ENCODE results near the gene MLLT3.

MLLT3 gene

DNA sequence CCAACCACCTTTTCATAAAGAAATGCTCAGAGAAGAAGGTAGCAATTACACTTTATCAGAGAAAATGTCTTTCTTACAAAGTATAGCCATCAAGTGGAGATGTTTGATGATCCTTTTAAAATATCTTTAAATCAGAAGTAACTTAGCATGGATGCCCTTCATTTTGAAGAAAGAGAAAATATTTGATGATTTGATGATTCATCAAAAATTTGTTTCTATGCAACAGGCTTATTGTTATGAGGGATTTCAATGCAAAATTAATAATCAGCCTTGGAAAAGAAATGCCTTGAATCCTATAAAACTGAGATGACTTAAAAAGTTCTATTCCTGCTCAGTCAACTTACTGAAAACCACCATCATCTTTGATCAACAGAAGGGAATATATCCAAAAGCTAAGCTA, 291.6 kb downstream of the MLLT3 start:
- Histone ChIP-seq H4K20me1 (ENCODE audit: insufficient read depth, low read length) (no peaks in the 10 kb centered on the region), H3K9me3 (replicated peaks; ENCODE audit: insufficient read depth, low read length) (no peaks in the 10 kb centered on the region), H3K79me2 (ENCODE audit: low read length) (no peaks in the 10 kb centered on the region), H3K4me1 (ENCODE audit: low read length) (no peaks in the 10 kb centered on the region), H3K36me3 (replicated peaks; ENCODE audit: insufficient read depth, low read length) (no peaks in the 10 kb centered on the region), H3F3A (ENCODE audit: insufficient read depth, low read length) (no peaks in the 10 kb centered on the region), H3K4me3 (ENCODE audit: low read length) (no peak overlapping the region), H3K9me2 (replicated peaks; ENCODE audit: insufficient read depth, low read length) (no peaks in the 10 kb centered on the region), H3K9ac (ENCODE audit: low read length) (no peak overlapping the region), H3K27me3 (replicated peaks; ENCODE audit: insufficient read depth, low read length) (no peaks in the 10 kb centered on the region), H3K27ac (ENCODE audit: low read length) (no peak overlapping the region), H3K4me2 (ENCODE audit: low read depth, low read length) (no peak overlapping the region), H2AFZ (ENCODE audit: low read length) (no peak overlapping the region)
- TF ChIP-seq EZH2 (optimal IDR thresholded peaks at IDR 0.05; ENCODE audit: low read depth, low read length), result no peak
- TF ChIP-seq, protein P1, sequence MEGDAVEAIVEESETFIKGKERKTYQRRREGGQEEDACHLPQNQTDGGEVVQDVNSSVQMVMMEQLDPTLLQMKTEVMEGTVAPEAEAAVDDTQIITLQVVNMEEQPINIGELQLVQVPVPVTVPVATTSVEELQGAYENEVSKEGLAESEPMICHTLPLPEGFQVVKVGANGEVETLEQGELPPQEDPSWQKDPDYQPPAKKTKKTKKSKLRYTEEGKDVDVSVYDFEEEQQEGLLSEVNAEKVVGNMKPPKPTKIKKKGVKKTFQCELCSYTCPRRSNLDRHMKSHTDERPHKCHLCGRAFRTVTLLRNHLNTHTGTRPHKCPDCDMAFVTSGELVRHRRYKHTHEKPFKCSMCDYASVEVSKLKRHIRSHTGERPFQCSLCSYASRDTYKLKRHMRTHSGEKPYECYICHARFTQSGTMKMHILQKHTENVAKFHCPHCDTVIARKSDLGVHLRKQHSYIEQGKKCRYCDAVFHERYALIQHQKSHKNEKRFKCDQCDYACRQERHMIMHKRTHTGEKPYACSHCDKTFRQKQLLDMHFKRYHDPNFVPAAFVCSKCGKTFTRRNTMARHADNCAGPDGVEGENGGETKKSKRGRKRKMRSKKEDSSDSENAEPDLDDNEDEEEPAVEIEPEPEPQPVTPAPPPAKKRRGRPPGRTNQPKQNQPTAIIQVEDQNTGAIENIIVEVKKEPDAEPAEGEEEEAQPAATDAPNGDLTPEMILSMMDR (IDR thresholded peaks at IDR 0.05; ENCODE audit: low read length), result no peak
- TF ChIP-seq EZH2phosphoT487 (IDR thresholded peaks at IDR 0.05; ENCODE audit: low read length), result no peak
- no peak for DNase-seq

DNA sequence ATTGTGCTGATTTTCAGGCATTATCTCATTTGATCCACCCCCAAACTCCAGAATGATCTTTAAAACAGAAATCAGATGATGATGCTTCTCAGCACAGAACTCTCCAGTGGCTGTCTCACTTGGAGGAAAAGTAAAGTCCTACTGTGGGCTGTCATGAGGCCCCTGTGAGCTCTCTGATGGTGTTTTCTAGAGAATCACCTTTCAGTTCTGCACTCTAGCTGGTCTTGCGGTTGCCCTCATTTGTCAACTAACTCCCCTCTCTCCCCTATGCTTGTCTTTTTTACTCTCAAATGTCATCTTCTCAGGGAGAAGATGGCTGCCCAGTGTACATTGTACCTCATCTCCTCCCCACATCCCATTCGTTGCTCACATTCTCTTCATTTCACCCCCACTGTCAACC, 295.8 kb downstream of the MLLT3 start:
- Histone ChIP-seq H3K79me2 (ENCODE audit: low read length) (no peaks in the 10 kb centered on the region), H3K4me2 (ENCODE audit: low read depth, low read length) (no peak overlapping the region), H3K4me3 (ENCODE audit: low read length) (no peak overlapping the region), H3K4me1 (ENCODE audit: low read length) (no peaks in the 10 kb centered on the region), H4K20me1 (ENCODE audit: insufficient read depth, low read length) (no peaks in the 10 kb centered on the region), H2AFZ (ENCODE audit: low read length) (no peak overlapping the region), H3K9me2 (replicated peaks; ENCODE audit: insufficient read depth, low read length) (no peaks in the 10 kb centered on the region), H3K27me3 (replicated peaks; ENCODE audit: insufficient read depth, low read length) (no peaks in the 10 kb centered on the region), H3K9me3 (replicated peaks; ENCODE audit: insufficient read depth, low read length) (no peaks in the 10 kb centered on the region), H3K36me3 (replicated peaks; ENCODE audit: insufficient read depth, low read length) (no peaks in the 10 kb centered on the region), H3K9ac (ENCODE audit: low read length) (no peak overlapping the region), H3K27ac (ENCODE audit: low read length) (no peak overlapping the region), H3F3A (ENCODE audit: insufficient read depth, low read length) (no peaks in the 10 kb centered on the region)
- no peak for DNase-seq
- no peak for TF ChIP-seq EZH2 (optimal IDR thresholded peaks at IDR 0.05; ENCODE audit: low read depth, low read length)
- TF ChIP-seq, protein P1 (IDR thresholded peaks at IDR 0.05; ENCODE audit: low read length), result no peak
- TF ChIP-seq EZH2phosphoT487 (IDR thresholded peaks at IDR 0.05; ENCODE audit: low read length), result no peak

DNA sequence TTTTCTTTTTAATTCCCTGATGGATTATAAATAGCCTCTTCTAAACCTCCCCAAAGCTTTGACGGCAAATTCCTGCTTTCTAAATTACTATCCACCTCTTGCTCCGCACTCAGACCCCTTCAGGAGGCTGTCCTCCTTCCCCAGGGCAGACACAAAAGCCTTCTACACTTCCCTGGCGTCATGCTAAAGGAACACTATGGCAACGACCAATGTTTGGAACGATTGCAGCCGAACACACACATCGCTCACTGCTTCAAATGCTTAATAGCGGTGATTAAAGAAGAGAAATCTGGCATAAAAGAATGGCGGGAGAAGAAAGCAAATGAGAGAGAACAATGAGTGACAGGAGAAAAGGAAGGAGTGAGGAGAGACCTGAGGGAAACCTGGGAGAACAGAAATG, 297.3 kb downstream of the MLLT3 start:
- H3F3A ChIP-seq (ENCODE audit: insufficient read depth, low read length), result no peaks in the 10 kb centered on the region
- no peak overlapping the region for H3K4me3 ChIP-seq (ENCODE audit: low read length)
- TF ChIP-seq, protein P1 (IDR thresholded peaks at IDR 0.05; ENCODE audit: low read length), result no peak
- TF ChIP-seq EZH2 (optimal IDR thresholded peaks at IDR 0.05; ENCODE audit: low read depth, low read length) (no peak), EZH2phosphoT487 (IDR thresholded peaks at IDR 0.05; ENCODE audit: low read length) (no peak)
- H3K4me2 ChIP-seq (ENCODE audit: low read depth, low read length), result no peak overlapping the region
- H4K20me1 ChIP-seq (ENCODE audit: insufficient read depth, low read length), result no peaks in the 10 kb centered on the region
- no peaks in the 10 kb centered on the region for H3K4me1 ChIP-seq (ENCODE audit: low read length)
- no peaks in the 10 kb centered on the region for H3K36me3 ChIP-seq (replicated peaks; ENCODE audit: insufficient read depth, low read length)
- no peaks in the 10 kb centered on the region for H3K9me2 ChIP-seq (replicated peaks; ENCODE audit: insufficient read depth, low read length)
- no peaks in the 10 kb centered on the region for H3K79me2 ChIP-seq (ENCODE audit: low read length)
- no peak for DNase-seq
- H2AFZ ChIP-seq (ENCODE audit: low read length), result no peak overlapping the region
- no peak overlapping the region for H3K9ac ChIP-seq (ENCODE audit: low read length)
- H3K9me3 ChIP-seq (replicated peaks; ENCODE audit: insufficient read depth, low read length), result no peaks in the 10 kb centered on the region
- no peak overlapping the region for H3K27ac ChIP-seq (ENCODE audit: low read length)
- H3K27me3 ChIP-seq (replicated peaks; ENCODE audit: insufficient read depth, low read length), result no peaks in the 10 kb centered on the region

Measured in MM.1S (cell line).